ENCODE measurements around the gene PIM2.

DNA sequence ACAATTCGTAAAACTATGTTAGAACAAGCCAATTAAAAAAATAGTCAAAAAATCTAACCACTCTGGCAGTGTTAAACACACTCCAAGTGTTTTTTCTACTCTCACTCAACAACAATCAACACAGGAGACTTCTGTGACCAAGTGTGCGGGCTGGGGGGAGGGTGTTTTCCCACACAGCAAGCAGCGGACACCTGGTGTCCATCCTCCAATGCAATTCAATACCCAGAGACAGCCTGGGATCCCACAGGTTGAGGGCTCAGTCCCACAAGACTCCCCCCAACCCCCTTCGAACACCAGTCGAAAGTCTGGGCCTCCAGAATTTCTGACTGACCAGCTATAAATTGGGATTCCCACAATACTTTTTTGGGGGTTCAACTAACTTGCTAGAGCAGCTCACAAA is 8.3 kb upstream of the PIM2 start:
- no peak for TF ChIP-seq POLR2A (IDR thresholded peaks at IDR 0.05)
- TF ChIP-seq, protein P1, sequence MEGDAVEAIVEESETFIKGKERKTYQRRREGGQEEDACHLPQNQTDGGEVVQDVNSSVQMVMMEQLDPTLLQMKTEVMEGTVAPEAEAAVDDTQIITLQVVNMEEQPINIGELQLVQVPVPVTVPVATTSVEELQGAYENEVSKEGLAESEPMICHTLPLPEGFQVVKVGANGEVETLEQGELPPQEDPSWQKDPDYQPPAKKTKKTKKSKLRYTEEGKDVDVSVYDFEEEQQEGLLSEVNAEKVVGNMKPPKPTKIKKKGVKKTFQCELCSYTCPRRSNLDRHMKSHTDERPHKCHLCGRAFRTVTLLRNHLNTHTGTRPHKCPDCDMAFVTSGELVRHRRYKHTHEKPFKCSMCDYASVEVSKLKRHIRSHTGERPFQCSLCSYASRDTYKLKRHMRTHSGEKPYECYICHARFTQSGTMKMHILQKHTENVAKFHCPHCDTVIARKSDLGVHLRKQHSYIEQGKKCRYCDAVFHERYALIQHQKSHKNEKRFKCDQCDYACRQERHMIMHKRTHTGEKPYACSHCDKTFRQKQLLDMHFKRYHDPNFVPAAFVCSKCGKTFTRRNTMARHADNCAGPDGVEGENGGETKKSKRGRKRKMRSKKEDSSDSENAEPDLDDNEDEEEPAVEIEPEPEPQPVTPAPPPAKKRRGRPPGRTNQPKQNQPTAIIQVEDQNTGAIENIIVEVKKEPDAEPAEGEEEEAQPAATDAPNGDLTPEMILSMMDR (IDR thresholded peaks at IDR 0.05 in 4 of 5, conservative IDR thresholded peaks at IDR 0.05 in 1 of 5): no peak
